Measurements from ENCODE around the gene CPAMD8.

GRCh38 chr19:16903347-16903746, 123.3 kb downstream of the CPAMD8 start:
- no peak for TF ChIP-seq CTCF (IDR thresholded peaks at IDR 0.05)
- TF ChIP-seq POLR2A (IDR thresholded peaks at IDR 0.05) = no peak

All from adrenal gland (tissue), 5 donors.